ENCODE data around the gene SLC25A25. TPM values are rescaled to one million over a fixed set of nuclear protein-coding genes. Genes with fewer than 3 reads are reported as not detected.

SLC25A25 gene
- total RNA-seq, 1 experiment from 2014 or later: 10.7 TPM

DNA sequence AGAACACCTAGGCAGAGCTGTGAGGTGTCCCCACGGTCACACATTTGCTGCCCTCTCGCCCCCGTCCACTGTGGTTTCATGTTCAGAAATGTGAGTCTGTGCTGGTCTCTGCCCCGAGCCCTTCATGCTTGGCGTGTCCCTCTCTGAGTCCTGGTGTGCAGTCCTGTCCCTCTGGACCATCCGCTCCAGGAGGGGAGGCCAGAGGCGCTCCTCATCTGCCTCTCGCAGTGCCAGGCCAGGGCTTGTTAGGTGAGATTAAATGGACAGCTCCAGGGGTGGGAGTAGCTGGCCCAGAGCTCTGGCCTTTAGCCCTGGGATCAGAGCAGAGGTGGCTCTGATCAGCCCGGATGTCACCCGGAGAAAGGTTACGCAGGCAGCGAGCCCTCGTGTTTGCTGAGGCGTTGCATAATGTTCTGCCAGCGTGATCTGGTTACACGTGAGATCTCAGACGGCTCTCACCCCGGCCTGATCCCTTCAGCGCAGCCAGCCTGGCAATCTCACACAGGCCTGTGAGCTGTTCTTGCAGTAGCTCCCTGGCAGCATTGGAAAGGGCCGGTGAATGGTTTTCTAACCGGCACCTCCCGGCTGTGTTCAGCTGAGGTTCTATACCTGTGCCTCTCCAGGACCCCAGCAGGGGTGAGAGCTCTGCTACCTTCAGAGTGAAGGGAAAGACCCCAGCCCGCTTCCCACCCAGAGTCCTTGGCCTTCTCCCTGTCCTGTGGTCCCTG is 35.0 kb downstream of the SLC25A25 start:
- no peaks in the 10 kb centered on the region for H3K9me3 ChIP-seq (ENCODE audit: control insufficient read depth, insufficient read depth, low read depth, low read length)
- no peak for DNase-seq (ENCODE audit: low read depth, low spot score)
- ChIA-PET POLR2A (no interaction called here), CTCF (interaction anchor here (0.6 kb wide), 1 partner anchor 85 kb away, joined by 8 read pairs; no protein-coding TSS in a partner anchor)
- TF ChIP-seq REST (IDR thresholded peaks at IDR 0.05; ENCODE audit: insufficient read depth in 1 of 2, low read depth in 2 of 2, low read length in 1 of 2) (no peak), TCF7L2 (IDR thresholded peaks at IDR 0.05; ENCODE audit: low read depth, low read length) (no peak), SIN3A (IDR thresholded peaks at IDR 0.05; ENCODE audit: borderline replicate concordance, insufficient read depth, low read depth, low read length) (no peak), CTCF (IDR thresholded peaks at IDR 0.05) (no peak), POLR2AphosphoS5 (IDR thresholded peaks at IDR 0.05; ENCODE audit: low read depth, low read length) (no peak)
- in situ Hi-C loops (cut with HindIII; ENCODE audit: low pct_unique_long_range_greater_than_20kb, low sequenced_read_pairs): no loop called here
- no peak overlapping the region for H3K27ac ChIP-seq (ENCODE audit: low read length)
- no peaks in the 10 kb centered on the region for H3K36me3 ChIP-seq (ENCODE audit: control insufficient read depth, insufficient read depth, low read length)
- ATAC-seq: peak; percentile 49; the same call in 1 of the 2 replicates
- peaks cover 7% of the 10 kb centered on the region for H3K4me1 ChIP-seq (ENCODE audit: control insufficient read depth, insufficient read depth, low read length)
- intact Hi-C loops (cut with micrococcal nuclease; ENCODE audit: unreplicated experiment): no loop called here
- no TSS peak for BruUV-seq (replicated peaks)
- no peaks in the 10 kb centered on the region for H3K27me3 ChIP-seq (ENCODE audit: control insufficient read depth, insufficient read depth, low read length)
- no peak overlapping the region for H3K4me3 ChIP-seq (ENCODE audit: low read depth in 2 of 2, low read length in 2 of 2)

- in situ Hi-C loops (cut with HindIII; ENCODE audit: low pct_unique_long_range_greater_than_20kb, low sequenced_read_pairs) (no loop called here), intact Hi-C loops (cut with micrococcal nuclease; ENCODE audit: unreplicated experiment) (no loop called here)
- ChIA-PET POLR2A (no interaction called here), CTCF (interaction anchor here (0.6 kb wide), 1 partner anchor 85 kb away, joined by 8 read pairs; no protein-coding TSS in a partner anchor)
- TF ChIP-seq TCF7L2 (IDR thresholded peaks at IDR 0.05; ENCODE audit: low read depth, low read length): no peak
- no peak for TF ChIP-seq SIN3A (IDR thresholded peaks at IDR 0.05; ENCODE audit: borderline replicate concordance, insufficient read depth, low read depth, low read length)
- TF ChIP-seq POLR2AphosphoS5 (IDR thresholded peaks at IDR 0.05; ENCODE audit: low read depth, low read length): no peak
- TF ChIP-seq CTCF (IDR thresholded peaks at IDR 0.05): no peak
- no peak for TF ChIP-seq REST (IDR thresholded peaks at IDR 0.05; ENCODE audit: insufficient read depth in 1 of 2, low read depth in 2 of 2, low read length in 1 of 2)
- Histone ChIP-seq H3K4me3 (ENCODE audit: low read depth in 2 of 2, low read length in 2 of 2) (no peak overlapping the region), H3K36me3 (ENCODE audit: control insufficient read depth, insufficient read depth, low read length) (no peaks in the 10 kb centered on the region), H3K27ac (ENCODE audit: low read length) (no peak overlapping the region), H3K4me1 (ENCODE audit: control insufficient read depth, insufficient read depth, low read length) (peaks cover 2% of the 10 kb centered on the region; the same call in 1 of the 2 replicates), H3K27me3 (ENCODE audit: control insufficient read depth, insufficient read depth, low read length) (no peaks in the 10 kb centered on the region), H3K9me3 (ENCODE audit: control insufficient read depth, insufficient read depth, low read depth, low read length) (no peaks in the 10 kb centered on the region)
- DNase-seq (ENCODE audit: low read depth, low spot score) (no peak), ATAC-seq (no peak; the same call in 1 of the 2 replicates)
- BruUV-seq (replicated peaks): no TSS peak
Measured at GRCh38 chr9:128103589-128103962, 35.5 kb downstream of the SLC25A25 start.
